Retinal pigment epithelial cell (primary cell): ENCODE results near the gene WDR86.

Experiments
- DNase-seq: peaks from one replicate; pipeline ENCODE4 v3.0.0-alpha.2; 2010; ENCODE audit warnings: low read depth
- H3K4me3 ChIP-seq: 2 replicates; pipeline ENCODE4 v1.5.1; 2011; ENCODE audit warnings: mild to moderate bottlenecking, low read length, control low read depth, moderate library complexity
- TF ChIP-seq, protein P1 (sequence below): conservative IDR thresholded peaks from 2 replicates; pipeline ENCODE4 v1.5.1; 2011; ENCODE audit warnings: low read depth, low read length, control low read depth, inconsistent platforms

The WDR86 gene

DNA sequence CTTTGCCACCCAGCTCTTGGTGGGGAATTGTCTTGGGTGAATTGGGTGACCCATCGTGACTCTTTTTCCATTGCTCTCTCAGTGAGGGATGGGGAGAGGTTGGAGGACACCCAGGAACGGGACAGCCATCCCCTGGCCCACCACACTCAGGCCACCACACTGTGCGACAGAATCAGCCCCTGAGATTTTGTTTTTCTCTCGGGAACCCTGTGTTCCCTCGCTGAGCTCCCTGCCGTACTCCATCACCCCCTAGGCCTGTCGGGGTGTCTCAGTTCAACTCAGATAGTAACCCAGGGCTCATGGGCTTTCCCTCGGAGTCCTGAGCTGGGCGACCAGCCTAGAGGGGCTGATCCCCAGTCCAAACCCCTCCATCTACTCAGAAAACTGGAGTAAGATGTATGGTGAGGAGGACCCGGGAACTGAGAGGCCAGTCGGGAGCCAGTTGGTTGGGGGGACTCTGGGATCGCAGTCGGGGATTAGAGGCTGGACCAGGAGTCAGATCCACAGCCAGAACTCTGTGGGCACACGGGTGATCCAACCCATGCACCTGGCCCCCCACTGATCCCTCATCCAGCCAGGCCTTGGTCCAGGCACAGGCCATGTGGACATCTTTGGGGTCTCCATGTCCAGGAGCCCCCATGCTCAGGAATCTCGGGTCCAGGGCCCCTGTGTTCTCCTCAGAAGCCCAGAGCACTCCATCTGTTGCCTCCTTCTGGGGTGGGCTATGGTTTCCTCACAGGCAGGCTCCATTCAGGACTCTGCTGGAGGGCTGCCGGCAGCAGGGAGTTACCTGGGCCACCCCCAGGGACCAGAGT is 20.8 kb upstream of the WDR86 start:
- TF ChIP-seq, protein P1, sequence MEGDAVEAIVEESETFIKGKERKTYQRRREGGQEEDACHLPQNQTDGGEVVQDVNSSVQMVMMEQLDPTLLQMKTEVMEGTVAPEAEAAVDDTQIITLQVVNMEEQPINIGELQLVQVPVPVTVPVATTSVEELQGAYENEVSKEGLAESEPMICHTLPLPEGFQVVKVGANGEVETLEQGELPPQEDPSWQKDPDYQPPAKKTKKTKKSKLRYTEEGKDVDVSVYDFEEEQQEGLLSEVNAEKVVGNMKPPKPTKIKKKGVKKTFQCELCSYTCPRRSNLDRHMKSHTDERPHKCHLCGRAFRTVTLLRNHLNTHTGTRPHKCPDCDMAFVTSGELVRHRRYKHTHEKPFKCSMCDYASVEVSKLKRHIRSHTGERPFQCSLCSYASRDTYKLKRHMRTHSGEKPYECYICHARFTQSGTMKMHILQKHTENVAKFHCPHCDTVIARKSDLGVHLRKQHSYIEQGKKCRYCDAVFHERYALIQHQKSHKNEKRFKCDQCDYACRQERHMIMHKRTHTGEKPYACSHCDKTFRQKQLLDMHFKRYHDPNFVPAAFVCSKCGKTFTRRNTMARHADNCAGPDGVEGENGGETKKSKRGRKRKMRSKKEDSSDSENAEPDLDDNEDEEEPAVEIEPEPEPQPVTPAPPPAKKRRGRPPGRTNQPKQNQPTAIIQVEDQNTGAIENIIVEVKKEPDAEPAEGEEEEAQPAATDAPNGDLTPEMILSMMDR, result no peak
- no peak overlapping the region for H3K4me3 ChIP-seq
- no peak for DNase-seq

DNA sequence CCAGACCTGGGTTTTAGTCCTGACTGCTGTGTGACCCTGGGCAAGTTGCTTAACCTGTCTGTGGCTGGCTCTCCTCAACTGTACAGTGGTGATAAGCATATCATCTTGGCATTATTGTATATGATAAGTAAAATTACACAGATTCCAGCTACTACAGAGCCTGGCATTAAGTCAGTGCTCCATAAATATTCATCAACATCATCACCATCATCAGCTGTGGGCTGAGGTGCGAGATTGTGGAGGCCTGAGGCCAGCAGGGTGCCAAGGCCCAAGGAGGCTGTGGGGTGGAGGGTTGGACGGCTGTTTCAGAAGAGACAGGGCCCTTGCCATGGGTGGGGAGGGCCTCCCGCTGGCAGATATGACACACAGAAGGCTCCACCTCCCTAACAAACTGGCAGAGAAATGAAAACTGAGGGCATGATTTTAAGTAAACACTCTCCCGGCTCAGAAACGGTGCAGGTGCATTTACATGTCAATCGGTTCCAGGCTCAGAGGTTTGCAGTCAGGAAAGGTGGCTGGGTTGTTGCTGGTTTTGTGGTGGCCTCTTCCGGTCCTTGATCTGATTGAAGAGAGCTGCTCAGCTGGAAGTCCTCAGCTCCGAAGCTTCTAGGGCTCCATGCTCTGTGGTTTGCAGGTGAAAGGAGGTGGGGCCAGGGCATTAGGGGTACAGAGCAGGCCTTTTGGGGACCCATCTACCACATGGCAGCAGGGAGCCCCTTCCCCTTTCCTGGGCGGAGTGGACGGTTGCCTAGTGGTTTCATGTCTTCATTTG is 19.9 kb upstream of the WDR86 start:
- H3K4me3 ChIP-seq, result no peak overlapping the region
- TF ChIP-seq, protein P1, result no peak
- DNase-seq, result no peak

DNA sequence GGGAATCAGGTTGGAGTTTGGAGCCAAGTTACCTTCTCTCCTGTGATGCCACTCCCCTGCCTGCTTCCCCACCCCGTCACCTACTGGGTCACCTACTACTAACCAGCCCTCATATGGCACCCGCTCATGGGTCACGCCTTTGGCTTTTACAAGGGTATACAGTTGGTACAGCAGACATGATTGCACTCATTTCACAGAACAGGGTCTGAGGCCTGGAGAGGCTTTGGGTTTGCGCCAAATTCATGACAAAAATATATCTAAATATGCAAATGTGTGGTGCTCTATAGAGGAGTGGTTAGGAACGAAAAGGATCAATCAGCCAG is 19.4 kb upstream of the WDR86 start:
- no peak for DNase-seq
- TF ChIP-seq, protein P1, result no peak
- H3K4me3 ChIP-seq, result no peak overlapping the region

DNA sequence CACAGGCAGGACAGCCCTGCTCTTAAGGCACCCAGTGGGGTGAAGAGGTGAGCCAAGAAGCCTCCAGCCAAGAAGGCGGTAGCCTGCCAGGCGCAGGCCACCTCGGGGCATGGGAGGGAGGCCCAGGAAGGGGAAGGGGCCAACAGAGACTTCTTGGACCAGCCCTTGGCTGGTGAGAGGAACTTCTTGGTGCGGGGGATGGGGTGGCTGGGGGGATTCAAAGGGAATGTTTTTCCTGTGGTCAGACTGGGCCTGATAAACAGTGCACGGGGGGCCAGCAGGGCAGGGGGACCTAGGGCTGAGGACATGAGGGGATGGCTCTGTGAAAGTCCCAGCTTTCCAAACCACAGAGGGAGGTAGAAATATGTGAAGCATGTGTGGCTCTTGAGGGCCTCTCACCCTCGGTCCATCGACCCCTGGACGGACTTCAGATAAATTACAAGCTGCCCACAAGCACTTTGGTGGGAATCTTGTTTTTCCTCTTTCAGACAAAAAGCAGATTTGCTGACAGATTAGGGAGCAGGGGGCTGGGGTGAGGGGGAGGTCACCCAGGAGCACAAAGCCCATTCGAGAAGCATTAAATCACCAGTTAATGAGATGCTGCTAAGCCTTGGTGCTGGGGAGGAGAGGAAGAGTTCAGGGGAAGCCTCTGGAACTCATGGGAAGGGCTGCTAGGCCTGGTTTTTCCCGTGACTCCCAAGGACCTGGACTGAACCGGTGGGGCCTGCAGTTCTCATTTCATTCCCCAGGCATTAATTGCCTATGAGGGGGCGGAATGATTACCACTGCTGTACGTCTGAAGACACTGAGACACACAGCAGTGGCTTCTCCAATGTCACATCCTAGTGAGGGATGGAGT is 18.8 kb upstream of the WDR86 start:
- no peak overlapping the region for H3K4me3 ChIP-seq
- TF ChIP-seq, protein P1, result no peak
- DNase-seq, result peak; percentile 98

DNA sequence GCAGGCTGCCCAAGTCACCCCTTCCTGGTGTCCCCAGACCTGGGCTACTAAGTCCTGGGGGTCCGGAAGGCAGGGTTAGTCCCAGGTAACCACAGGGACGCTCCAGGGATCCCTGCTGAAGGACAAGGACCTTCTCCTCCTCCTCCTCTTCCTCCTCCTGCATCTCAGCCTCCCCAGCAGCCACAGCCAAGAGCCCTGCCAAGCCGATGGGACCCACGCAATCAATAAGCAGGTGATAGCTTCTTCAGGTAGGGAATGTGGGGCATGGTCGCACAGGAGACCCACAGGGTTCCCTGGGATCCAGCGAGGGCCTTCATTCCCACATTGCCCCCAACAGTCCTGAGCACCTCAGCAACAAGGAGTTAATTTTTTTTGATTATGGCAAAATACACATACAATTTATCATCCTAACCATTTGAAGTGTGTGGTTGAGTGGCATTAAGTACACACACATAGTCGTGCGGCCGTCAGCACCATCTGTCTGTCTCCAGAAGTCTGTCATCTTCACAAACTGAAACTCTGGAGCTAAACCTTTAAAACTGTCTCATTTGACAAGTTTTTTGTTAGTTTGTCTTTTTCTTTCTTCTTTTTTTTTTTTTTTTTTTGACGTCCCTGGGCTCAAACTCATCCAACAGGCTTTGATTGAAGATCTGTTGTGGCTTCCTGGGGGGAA is 18.0 kb upstream of the WDR86 start:
- no peak overlapping the region for H3K4me3 ChIP-seq
- TF ChIP-seq, protein P1, result no peak
- DNase-seq, result no peak

DNA sequence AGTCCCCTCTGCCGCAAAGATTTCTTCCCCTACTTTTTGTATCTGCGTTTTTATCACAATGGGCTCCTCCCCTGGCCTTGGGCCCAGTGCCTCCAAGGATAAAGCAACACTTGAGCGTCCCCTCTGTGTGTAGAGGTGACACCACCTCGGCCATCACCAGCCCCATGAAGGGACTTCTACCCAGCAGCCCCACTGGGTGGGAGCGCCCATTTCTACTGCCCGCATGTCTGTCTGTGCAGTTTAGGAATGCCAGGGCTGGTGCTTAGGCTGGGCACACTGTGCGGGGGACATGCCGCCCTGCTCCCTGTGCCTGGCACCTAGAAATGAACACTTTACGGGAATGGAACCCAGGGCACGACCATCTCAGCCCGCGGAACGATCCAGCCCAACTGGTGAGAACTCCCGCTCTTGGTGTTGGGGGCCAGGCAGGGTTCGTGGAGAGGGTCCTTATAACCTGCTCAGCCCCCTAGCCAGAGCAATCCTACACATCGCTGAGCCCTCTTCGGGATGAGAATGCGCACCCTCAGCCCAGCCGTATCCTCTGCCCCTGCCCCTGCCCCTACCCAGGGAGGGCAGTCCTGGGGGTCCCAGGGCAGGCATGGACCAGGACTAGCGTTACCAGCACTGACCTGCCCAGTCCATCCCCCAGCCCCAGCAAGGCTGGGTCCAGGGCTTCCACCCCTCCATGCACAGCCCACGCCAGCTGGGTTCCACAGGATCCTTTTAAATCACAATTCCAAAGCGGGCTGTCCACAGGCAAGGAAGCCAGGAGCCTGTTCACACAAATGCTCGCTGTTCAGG is 17.3 kb upstream of the WDR86 start:
- no peak for DNase-seq

More for the DNA sequence above, 17.3 kb upstream of the WDR86 start:
- TF ChIP-seq, protein P1, result no peak
- no peak overlapping the region for H3K4me3 ChIP-seq
